Measurements from ENCODE around the gene BNC2. TPM values are rescaled to one million over a fixed set of nuclear protein-coding genes. Genes with fewer than 3 reads are reported as not detected.
A peak's percentile ranks its signal among the peaks of the same experiment; 100 is the strongest.

The BNC2 gene
- total and polyA plus RNA-seq, 2 donors = 1.8 to 3.9 TPM

DNA sequence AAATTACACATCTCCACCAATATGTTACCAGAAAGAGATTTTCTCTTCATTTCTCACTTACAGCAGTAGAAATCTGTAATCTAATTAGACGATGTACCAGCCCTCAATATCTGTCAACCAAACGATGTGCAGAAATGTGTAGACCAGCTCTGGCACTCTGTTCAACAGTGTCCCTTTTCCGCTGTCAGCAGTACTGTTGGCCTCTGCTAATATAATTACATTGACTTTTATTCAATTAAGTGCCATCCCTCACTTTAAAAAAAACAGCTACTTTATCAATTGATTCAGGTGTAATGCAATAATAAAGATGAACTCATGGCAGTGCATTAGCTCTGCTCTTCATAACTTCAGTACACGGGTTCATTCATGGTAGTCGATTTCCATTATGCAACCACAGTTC lies 448.4 kb downstream of the BNC2 start:
- peaks cover 0 to 7% of the 10 kb centered on the region in 2 donors for H3K4me1 ChIP-seq (ENCODE audit: control insufficient read depth in 2 of 2, insufficient read depth in 2 of 2, low read length in 2 of 2)
- no peak overlapping the region for H3K4me3 ChIP-seq (ENCODE audit: low read length in 2 of 2)
- no peaks in the 10 kb centered on the region for H3K27me3 ChIP-seq (ENCODE audit: control insufficient read depth in 2 of 2, insufficient read depth in 1 of 2, low read length in 1 of 2)
- no peaks in the 10 kb centered on the region for H3K9me3 ChIP-seq (ENCODE audit: control insufficient read depth in 2 of 2, insufficient read depth in 1 of 2, low read length in 1 of 2)
- no peak for DNase-seq (ENCODE audit: low read depth in 6 of 9, low spot score in 9 of 9)
- 95% methylated on average over 5 of the region's 5 CpGs for WGBS
- no peak overlapping the region for H3K27ac ChIP-seq (ENCODE audit: low read depth in 1 of 2, low read length in 1 of 2)
- H3K36me3 ChIP-seq (ENCODE audit: control insufficient read depth in 2 of 2, insufficient read depth in 2 of 2, low read length in 1 of 2) = no peaks in the 10 kb centered on the region

DNA sequence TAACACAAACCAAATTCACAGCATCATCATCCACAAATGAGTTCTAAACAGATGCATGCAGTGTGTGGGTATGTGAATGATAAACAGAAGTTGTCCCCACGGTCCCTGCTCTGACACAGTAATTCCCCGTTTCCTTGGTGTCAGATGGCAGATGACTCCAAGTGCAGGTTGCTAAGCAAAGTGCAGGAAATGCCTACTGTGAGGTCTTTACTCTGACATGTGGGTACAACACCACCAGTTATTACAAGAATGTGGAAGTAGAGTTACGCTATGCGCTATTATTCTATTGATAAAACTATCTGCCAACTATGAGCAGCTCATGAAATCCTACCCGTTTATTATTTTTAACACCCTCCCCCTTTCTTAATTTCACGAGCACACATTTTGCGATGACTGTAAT lies 448.9 kb downstream of the BNC2 start:
- Histone ChIP-seq H3K27me3 (ENCODE audit: control insufficient read depth in 2 of 2, insufficient read depth in 1 of 2, low read length in 1 of 2) (no peaks in the 10 kb centered on the region), H3K4me1 (ENCODE audit: control insufficient read depth in 2 of 2, insufficient read depth in 2 of 2, low read length in 2 of 2) (peaks cover 0 to 7% of the 10 kb centered on the region in 2 donors), H3K36me3 (ENCODE audit: control insufficient read depth in 2 of 2, insufficient read depth in 2 of 2, low read length in 1 of 2) (no peaks in the 10 kb centered on the region), H3K27ac (ENCODE audit: low read depth in 1 of 2, low read length in 1 of 2) (no peak overlapping the region), H3K4me3 (ENCODE audit: low read length in 2 of 2) (no peak overlapping the region), H3K9me3 (ENCODE audit: control insufficient read depth in 2 of 2, insufficient read depth in 1 of 2, low read length in 1 of 2) (no peaks in the 10 kb centered on the region)
- WGBS = 75% methylated on average over 7 of the region's 7 CpGs
- peak in 1 of 9 donors; percentile 38 for DNase-seq (ENCODE audit: low read depth in 6 of 9, low spot score in 9 of 9)

- Histone ChIP-seq H3K4me1 (ENCODE audit: control insufficient read depth in 2 of 2, insufficient read depth in 2 of 2, low read length in 2 of 2) (peaks cover 0 to 7% of the 10 kb centered on the region in 2 donors), H3K4me3 (ENCODE audit: low read length in 2 of 2) (no peak overlapping the region), H3K36me3 (ENCODE audit: control insufficient read depth in 2 of 2, insufficient read depth in 2 of 2, low read length in 1 of 2) (no peaks in the 10 kb centered on the region), H3K27me3 (ENCODE audit: control insufficient read depth in 2 of 2, insufficient read depth in 1 of 2, low read length in 1 of 2) (no peaks in the 10 kb centered on the region), H3K27ac (ENCODE audit: low read depth in 1 of 2, low read length in 1 of 2) (no peak overlapping the region), H3K9me3 (ENCODE audit: control insufficient read depth in 2 of 2, insufficient read depth in 1 of 2, low read length in 1 of 2) (no peaks in the 10 kb centered on the region)
- 97% methylated on average over 12 of the region's 12 CpGs for WGBS
- no peak for DNase-seq (ENCODE audit: low read depth in 6 of 9, low spot score in 9 of 9)
These were observed 451.3 kb downstream of the BNC2 start for GRCh38 chr9:16419124-16419523.

DNA sequence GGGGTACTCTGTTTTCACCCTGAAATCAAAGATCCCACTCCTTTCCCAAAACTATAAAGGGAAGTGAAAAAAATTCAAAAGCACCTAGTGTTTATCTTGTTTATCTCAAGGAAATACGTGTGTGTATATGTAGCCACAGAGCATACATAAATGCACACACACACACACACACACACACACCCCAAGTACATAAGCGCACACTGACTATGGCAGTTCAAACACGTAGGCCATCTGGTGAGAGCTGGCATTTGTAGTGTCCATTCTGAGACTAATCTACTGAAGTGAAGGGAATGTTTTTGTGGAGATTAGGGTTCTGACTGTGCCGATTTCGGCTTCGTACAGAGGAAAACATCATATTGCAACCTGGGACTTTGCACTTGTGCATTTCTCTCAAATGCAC lies 451.7 kb downstream of the BNC2 start:
- no peak for DNase-seq (ENCODE audit: low read depth in 6 of 9, low spot score in 9 of 9)
- H3K36me3 ChIP-seq (ENCODE audit: control insufficient read depth in 2 of 2, insufficient read depth in 2 of 2, low read length in 1 of 2) = no peaks in the 10 kb centered on the region
- H3K4me1 ChIP-seq (ENCODE audit: control insufficient read depth in 2 of 2, insufficient read depth in 2 of 2, low read length in 2 of 2) = peaks cover 0 to 7% of the 10 kb centered on the region in 2 donors
- H3K27me3 ChIP-seq (ENCODE audit: control insufficient read depth in 2 of 2, insufficient read depth in 1 of 2, low read length in 1 of 2) = no peaks in the 10 kb centered on the region
- 91% methylated on average over 6 of the region's 6 CpGs for WGBS
- no peak overlapping the region for H3K27ac ChIP-seq (ENCODE audit: low read depth in 1 of 2, low read length in 1 of 2)
- no peak overlapping the region for H3K4me3 ChIP-seq (ENCODE audit: low read length in 2 of 2)
- no peaks in the 10 kb centered on the region for H3K9me3 ChIP-seq (ENCODE audit: control insufficient read depth in 2 of 2, insufficient read depth in 1 of 2, low read length in 1 of 2)

- no peak for DNase-seq (ENCODE audit: low read depth in 6 of 9, low spot score in 9 of 9)
- Histone ChIP-seq H3K4me3 (ENCODE audit: low read length in 2 of 2) (no peak overlapping the region), H3K4me1 (ENCODE audit: control insufficient read depth in 2 of 2, insufficient read depth in 2 of 2, low read length in 2 of 2) (peaks cover 0 to 7% of the 10 kb centered on the region in 2 donors), H3K27me3 (ENCODE audit: control insufficient read depth in 2 of 2, insufficient read depth in 1 of 2, low read length in 1 of 2) (no peaks in the 10 kb centered on the region), H3K9me3 (ENCODE audit: control insufficient read depth in 2 of 2, insufficient read depth in 1 of 2, low read length in 1 of 2) (no peaks in the 10 kb centered on the region), H3K36me3 (ENCODE audit: control insufficient read depth in 2 of 2, insufficient read depth in 2 of 2, low read length in 1 of 2) (no peaks in the 10 kb centered on the region), H3K27ac (ENCODE audit: low read depth in 1 of 2, low read length in 1 of 2) (peak overlapping the region in 1 of 2 donors; percentile 38)
- WGBS = 97% methylated on average over 3 of the region's 3 CpGs
These were observed 452.7 kb downstream of the BNC2 start for GRCh38 chr9:16417749-16418148.

DNA sequence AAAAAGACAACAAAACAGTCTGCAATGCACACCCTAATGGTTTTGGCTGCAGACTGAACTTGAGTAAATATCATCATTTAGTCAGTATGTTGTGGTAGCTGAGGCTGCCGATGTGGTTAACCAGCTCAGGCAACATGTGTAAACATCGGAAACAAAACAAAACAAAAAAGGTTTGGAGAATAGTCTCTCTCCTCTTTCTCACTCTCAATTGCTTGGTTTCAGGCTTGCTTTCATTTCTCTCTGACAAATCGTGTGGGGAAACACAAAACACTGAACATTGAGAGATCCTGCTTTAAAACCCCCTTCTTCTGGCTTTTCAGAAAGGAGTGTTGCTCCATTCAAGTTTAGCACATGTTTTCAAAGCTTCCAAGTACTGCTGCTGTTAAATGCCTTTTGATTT lies 453.3 kb downstream of the BNC2 start:
- 73% methylated on average over 3 of the region's 3 CpGs for WGBS

GRCh38 chr9:16414451-16414850 lies 456.0 kb downstream of the BNC2 start:
- DNase-seq (ENCODE audit: low read depth in 6 of 9, low spot score in 9 of 9) = no peak
- Histone ChIP-seq H3K36me3 (ENCODE audit: control insufficient read depth in 2 of 2, insufficient read depth in 2 of 2, low read length in 1 of 2) (no peaks in the 10 kb centered on the region), H3K9me3 (ENCODE audit: control insufficient read depth in 2 of 2, insufficient read depth in 1 of 2, low read length in 1 of 2) (no peaks in the 10 kb centered on the region), H3K27ac (ENCODE audit: low read depth in 1 of 2, low read length in 1 of 2) (no peak overlapping the region), H3K4me3 (ENCODE audit: low read length in 2 of 2) (no peak overlapping the region), H3K27me3 (ENCODE audit: control insufficient read depth in 2 of 2, insufficient read depth in 1 of 2, low read length in 1 of 2) (no peaks in the 10 kb centered on the region), H3K4me1 (ENCODE audit: control insufficient read depth in 2 of 2, insufficient read depth in 2 of 2, low read length in 2 of 2) (peaks cover 0 to 5% of the 10 kb centered on the region in 2 donors)
- WGBS = 81% methylated on average over 3 of the region's 3 CpGs

More for the DNA sequence above, 453.3 kb downstream of the BNC2 start:
- H3K9me3 ChIP-seq (ENCODE audit: control insufficient read depth in 2 of 2, insufficient read depth in 1 of 2, low read length in 1 of 2) = no peaks in the 10 kb centered on the region
- H3K36me3 ChIP-seq (ENCODE audit: control insufficient read depth in 2 of 2, insufficient read depth in 2 of 2, low read length in 1 of 2) = no peaks in the 10 kb centered on the region
- peak; percentile 30 to 86 (median 65) for DNase-seq (ENCODE audit: low read depth in 6 of 9, low spot score in 9 of 9)
- H3K27me3 ChIP-seq (ENCODE audit: control insufficient read depth in 2 of 2, insufficient read depth in 1 of 2, low read length in 1 of 2) = no peaks in the 10 kb centered on the region
- H3K4me3 ChIP-seq (ENCODE audit: low read length in 2 of 2) = no peak overlapping the region
- peak overlapping the region in 1 of 2 donors; percentile 38 for H3K27ac ChIP-seq (ENCODE audit: low read depth in 1 of 2, low read length in 1 of 2)
- peaks cover 0 to 7% of the 10 kb centered on the region in 2 donors for H3K4me1 ChIP-seq (ENCODE audit: control insufficient read depth in 2 of 2, insufficient read depth in 2 of 2, low read length in 2 of 2)

GRCh38 chr9:16413509-16414016 lies 456.9 kb downstream of the BNC2 start:
- WGBS = 93% methylated on average over 9 of the region's 9 CpGs
- Histone ChIP-seq H3K27me3 (ENCODE audit: control insufficient read depth in 2 of 2, insufficient read depth in 1 of 2, low read length in 1 of 2) (no peaks in the 10 kb centered on the region), H3K36me3 (ENCODE audit: control insufficient read depth in 2 of 2, insufficient read depth in 2 of 2, low read length in 1 of 2) (no peaks in the 10 kb centered on the region), H3K9me3 (ENCODE audit: control insufficient read depth in 2 of 2, insufficient read depth in 1 of 2, low read length in 1 of 2) (no peaks in the 10 kb centered on the region), H3K4me3 (ENCODE audit: low read length in 2 of 2) (no peak overlapping the region), H3K27ac (ENCODE audit: low read depth in 1 of 2, low read length in 1 of 2) (no peak overlapping the region), H3K4me1 (ENCODE audit: control insufficient read depth in 2 of 2, insufficient read depth in 2 of 2, low read length in 2 of 2) (peaks cover 0 to 5% of the 10 kb centered on the region in 2 donors)
- no peak for DNase-seq (ENCODE audit: low read depth in 6 of 9, low spot score in 9 of 9)

DNA sequence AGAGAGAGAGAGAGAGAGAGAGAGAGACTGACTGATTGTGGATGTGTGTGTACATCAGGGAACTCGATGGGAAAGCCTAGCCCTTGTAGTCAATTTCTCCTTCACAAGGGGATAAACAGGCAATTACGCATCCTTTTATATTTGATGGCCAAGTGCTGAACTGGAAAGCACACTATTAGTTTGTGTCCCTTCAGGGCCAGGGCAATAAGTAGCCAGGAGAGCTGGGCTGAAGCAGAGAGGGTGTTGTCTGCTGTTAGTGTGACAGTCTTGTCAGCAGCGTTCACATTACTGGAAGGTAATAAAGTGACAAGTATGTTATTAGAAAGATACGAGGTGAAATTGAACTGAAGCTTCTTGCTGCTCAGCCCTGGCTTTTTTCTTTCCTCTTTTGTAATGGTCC lies 457.7 kb downstream of the BNC2 start:
- peaks cover 0 to 5% of the 10 kb centered on the region in 2 donors for H3K4me1 ChIP-seq (ENCODE audit: control insufficient read depth in 2 of 2, insufficient read depth in 2 of 2, low read length in 2 of 2)
- no peaks in the 10 kb centered on the region for H3K9me3 ChIP-seq (ENCODE audit: control insufficient read depth in 2 of 2, insufficient read depth in 1 of 2, low read length in 1 of 2)
- no peaks in the 10 kb centered on the region for H3K36me3 ChIP-seq (ENCODE audit: control insufficient read depth in 2 of 2, insufficient read depth in 2 of 2, low read length in 1 of 2)
- no peak overlapping the region for H3K4me3 ChIP-seq (ENCODE audit: low read length in 2 of 2)
- WGBS = 92% methylated on average over 4 of the region's 4 CpGs
- no peak for DNase-seq (ENCODE audit: low read depth in 6 of 9, low spot score in 9 of 9)
- no peaks in the 10 kb centered on the region for H3K27me3 ChIP-seq (ENCODE audit: control insufficient read depth in 2 of 2, insufficient read depth in 1 of 2, low read length in 1 of 2)
- no peak overlapping the region for H3K27ac ChIP-seq (ENCODE audit: low read depth in 1 of 2, low read length in 1 of 2)

Measured in thymus (tissue), 11 donors.